Left kidney (tissue), 1 donor: ENCODE data around the gene SPRTN. TPM values are rescaled to one million over a fixed set of nuclear protein-coding genes. Genes with fewer than 3 reads are reported as not detected.

Experiments
- polyA plus RNA-seq: library from polyadenylated mRNA; unstranded; fragments of 120-200 nt; gene quantifications from one replicate; pipeline ENCODE4 v1.2.1, GENCODE V29; 2013; ENCODE audit not compliant: insufficient read length

SPRTN gene
- polyA plus RNA-seq, 1 donor: 15.5 TPM

Other genes with a start within 250 kb of the SPRTN start
- gene TRIM67, start 176.2 kb upstream of the SPRTN start, polyA plus RNA-seq: 0.15 TPM
- gene GNPAT, start 97.1 kb upstream of the SPRTN start, polyA plus RNA-seq: 82.2 TPM
- gene EXOC8, start 441 bp upstream of the SPRTN start, polyA plus RNA-seq: 13.2 TPM
- gene EGLN1, start 84.0 kb downstream of the SPRTN start, polyA plus RNA-seq: 39.7 TPM
- 65.5 TPM for gene TSNAX, start 190.4 kb downstream of the SPRTN start, polyA plus RNA-seq